HG03108 (cell line): ENCODE measurements around the gene MMP8.

Experiments
- ATAC-seq: cut with Tn5 transposase; IDR thresholded peaks from one replicate; pipeline ENCODE4 v1.9.1; 2021; ENCODE audit warnings: moderate library complexity; ENCODE audit not compliant: unreplicated experiment

MMP8 gene

GRCh38 chr11:102727890-102728289, 3.1 kb upstream of the MMP8 start:
- ATAC-seq = no peak

GRCh38 chr11:102722821-102723220, 1.9 kb downstream of the MMP8 start:
- ATAC-seq = no peak

GRCh38 chr11:102719620-102720277, 5.0 kb downstream of the MMP8 start:
- no peak for ATAC-seq

- no peak for ATAC-seq
Observed at GRCh38 chr11:102717280-102717679, 7.5 kb downstream of the MMP8 start.

GRCh38 chr11:102716527-102716926, 8.2 kb downstream of the MMP8 start:
- peak; percentile 39 for ATAC-seq

GRCh38 chr11:102712137-102712536, 12.6 kb downstream of the MMP8 start:
- ATAC-seq = no peak

- ATAC-seq = no peak
Observed at GRCh38 chr11:102709201-102709945, 15.4 kb downstream of the MMP8 start.

GRCh38 chr11:102708654-102709053, 16.1 kb downstream of the MMP8 start:
- ATAC-seq = no peak

- ATAC-seq = no peak
Observed at GRCh38 chr11:102705626-102706025, 19.1 kb downstream of the MMP8 start, which contains the start of gene MMP27. Gene MMP27, minus strand, starts transcription at chr11:102705769. Its CDS starts 55 bp downstream, at chr11:102705714.

- no peak for ATAC-seq
Observed at GRCh38 chr11:102704841-102705240, 19.9 kb downstream of the MMP8 start.

- no peak for ATAC-seq
Observed at GRCh38 chr11:102703826-102704493, 20.8 kb downstream of the MMP8 start.

- no peak for ATAC-seq
Observed at GRCh38 chr11:102695201-102695600, 29.6 kb downstream of the MMP8 start.

GRCh38 chr11:102685754-102686153, 39.0 kb downstream of the MMP8 start:
- no peak for ATAC-seq

- no peak for ATAC-seq
Observed at GRCh38 chr11:102685338-102685737, 39.4 kb downstream of the MMP8 start.

GRCh38 chr11:102683277-102683676, 41.5 kb downstream of the MMP8 start:
- no peak for ATAC-seq

GRCh38 chr11:102680945-102681344, 43.8 kb downstream of the MMP8 start:
- ATAC-seq = no peak

GRCh38 chr11:102678022-102678421, 46.7 kb downstream of the MMP8 start:
- no peak for ATAC-seq

- no peak for ATAC-seq
Observed at GRCh38 chr11:102676084-102676483, 48.7 kb downstream of the MMP8 start.

- no peak for ATAC-seq
Observed at GRCh38 chr11:102669664-102670063, 55.1 kb downstream of the MMP8 start.

GRCh38 chr11:102666331-102666957, 58.3 kb downstream of the MMP8 start:
- no peak for ATAC-seq

- no peak for ATAC-seq
Observed at GRCh38 chr11:102664001-102664752, 60.6 kb downstream of the MMP8 start.
